HepG2 (cell line): ENCODE results near the gene DACH2.

Experiments
- CTCF ChIP-seq: sonication (generic); formaldehyde crosslinking; IDR thresholded peaks from 2 replicates; pipeline ENCODE4 v1.5.0; 2020; ENCODE audit warnings: mild to moderate bottlenecking, missing genetic modification reagents, moderate library complexity
- EP300 ChIP-seq, 3 experiments: sonication (generic) in 1 of 3; formaldehyde crosslinking in 1 of 3; IDR thresholded peaks; 2 replicates each; pipeline versions ENCODE4 v1.5.1 to v1.6.1; 2011 to 2020; ENCODE audit warnings: low read depth in 2 of 3, low read length in 2 of 3, borderline replicate concordance in 1 of 3, improper control_type of control experiment in 1 of 3, mild to moderate bottlenecking in 1 of 3, missing genetic modification reagents in 1 of 3, moderate library complexity in 1 of 3

GRCh38 chrX:86149119-86149518 lies 868 bp downstream of the DACH2 start:
- TF ChIP-seq EP300 (IDR thresholded peaks at IDR 0.05; ENCODE audit: low read depth in 2 of 2, low read length in 2 of 2) (no peak), EP300 (CRISPR knock-in tag; IDR thresholded peaks at IDR 0.05; ENCODE audit: borderline replicate concordance) (no peak), CTCF (CRISPR knock-in tag) (no peak)
